A549 (cell line): Measurements from ENCODE around the gene OPHN1. TPM values are rescaled to one million over a fixed set of nuclear protein-coding genes. Genes with fewer than 3 reads are reported as not detected.

ENCODE experiments used
- ATAC-seq, 2 experiments: fragments of 200-7000 bp in 1 of 2; fragments of >200 bp in 1 of 2; cut with Nextera tagmentation in 1 of 2; cut with Tn5 transposase in 1 of 2; 3 replicates each; pipeline versions ENCODE4 v1.8.0 to v1.9.1; 2018 to 2020; ENCODE audit warnings: mild to moderate bottlenecking in 1 of 2, moderate library complexity in 1 of 2
- CTCF ChIA-PET: fragments of 300-600 bp; sonication (Branson Sonifier 250); formaldehyde crosslinking; extraction: SDS; loops from one replicate; lab custom pipeline; 2021; ENCODE audit warnings: antibody characterized with exemption, inconsistent platforms; lab: Yijun Ruan, JAX
- POLR2A ChIA-PET: fragments of 350-600 bp; formaldehyde crosslinking; extraction: SDS; loops from one replicate; lab custom pipeline; 2021; ENCODE audit warnings: antibody characterized with exemption, inconsistent platforms; lab: Yijun Ruan, JAX
- DNase-seq, 2 experiments: peaks; one replicate each; pipeline versions ENCODE4 v3.0.0 to v3.0.0-alpha.2; 2011 to 2016; ENCODE audit warnings: low read depth in 1 of 2, low spot score in 1 of 2
- FAIRE-seq: peaks from 2 replicates; lab custom pipeline; 2011; peaks lifted over from hg19 to GRCh38; lab: Jason Lieb, UNC
- H3K27ac ChIP-seq, 2 experiments: fragments of >200 bp; sonication (Bioruptor Twin); formaldehyde crosslinking; 3 replicates each; pipeline ENCODE4 v1.5.1; 2016 to 2017
- H3K4me1 ChIP-seq: fragments of >200 bp; sonication (Bioruptor Twin); formaldehyde crosslinking; 3 replicates; pipeline ENCODE4 v1.6.1; 2016
- H3K4me2 ChIP-seq: fragments of >200 bp; sonication (Bioruptor Twin); formaldehyde crosslinking; 3 replicates; pipeline ENCODE4 v1.6.1; 2016
- H3K4me3 ChIP-seq: fragments of >200 bp; sonication (Bioruptor Twin); formaldehyde crosslinking; 3 replicates; pipeline ENCODE4 v1.5.1; 2016
- H3K9me3 ChIP-seq: fragments of >200 bp; sonication (Bioruptor Twin); formaldehyde crosslinking; 3 replicates; pipeline ENCODE4 v1.6.1; 2016
- BCL3 ChIP-seq: fragments of >200 bp; sonication (Bioruptor Twin); formaldehyde crosslinking; IDR thresholded peaks from 3 replicates; pipeline ENCODE4 v1.6.1; 2016
- CBX2 ChIP-seq: fragments of 200-600 bp; sonication (generic); IDR thresholded peaks from 2 replicates; pipeline ENCODE4 v1.6.1; 2016; ENCODE audit warnings: low read depth, mild to moderate bottlenecking, borderline replicate concordance
- CBX8 ChIP-seq: fragments of 200-600 bp; sonication (generic); IDR thresholded peaks from 2 replicates; pipeline ENCODE4 v1.6.1; 2016
- E2F6 ChIP-seq: IDR thresholded peaks from 2 replicates; pipeline ENCODE4 v1.6.1; 2012; ENCODE audit warnings: low read depth, borderline replicate concordance
- EP300 ChIP-seq, 2 experiments: fragments of >200 bp; sonication (Bioruptor Twin); formaldehyde crosslinking; IDR thresholded peaks; 2 replicates in 1 of 2; 3 replicates in 1 of 2; pipeline ENCODE4 v1.6.1; 2016 to 2017
- FOXS1 ChIP-seq: fragments of 250-450 bp; sonication (Bioruptor Pico); IDR thresholded peaks from 2 replicates; pipeline ENCODE4 v1.5.0; 2020; ENCODE audit warnings: mild to moderate bottlenecking, moderate library complexity
- GATA3 ChIP-seq: IDR thresholded peaks from 2 replicates; pipeline ENCODE4 v1.6.1; 2012; ENCODE audit warnings: borderline replicate concordance
- HES2 ChIP-seq: fragments of >200 bp; sonication (Bioruptor Twin); formaldehyde crosslinking; IDR thresholded peaks from 2 replicates; pipeline ENCODE4 v1.6.1; 2016
- HEYL ChIP-seq: fragments of 250-450 bp; sonication (Bioruptor Pico); IDR thresholded peaks from 2 replicates; pipeline ENCODE4 v1.8.0; 2021; ENCODE audit warnings: mild to moderate bottlenecking, moderate library complexity
- HOXA7 ChIP-seq: fragments of 250-450 bp; sonication (Bioruptor Pico); IDR thresholded peaks from 2 replicates; pipeline ENCODE4 v1.5.0; 2020; ENCODE audit warnings: mild to moderate bottlenecking, moderate library complexity
- HOXB13 ChIP-seq: fragments of 250-450 bp; sonication (Bioruptor Pico); IDR thresholded peaks from 2 replicates; pipeline ENCODE4 v1.5.0; 2020; ENCODE audit warnings: low read depth, mild to moderate bottlenecking, moderate library complexity
- HOXB5 ChIP-seq: fragments of 250-450 bp; sonication (Bioruptor Pico); IDR thresholded peaks from 2 replicates; pipeline ENCODE4 v1.5.0; 2020; ENCODE audit warnings: mild to moderate bottlenecking, moderate library complexity
- JUN ChIP-seq, 2 experiments: fragments of >200 bp; sonication (Bioruptor Twin); formaldehyde crosslinking; IDR thresholded peaks; 2 replicates in 1 of 2; 3 replicates in 1 of 2; pipeline ENCODE4 v1.6.1; 2016 to 2017
- JUNB ChIP-seq: fragments of >200 bp; sonication (Bioruptor Twin); formaldehyde crosslinking; IDR thresholded peaks from 2 replicates; pipeline ENCODE4 v1.6.1; 2016
- KDM5A ChIP-seq: fragments of 200-600 bp; sonication (generic); IDR thresholded peaks from 2 replicates; pipeline ENCODE4 v1.6.1; 2016; ENCODE audit warnings: antibody characterized with exemption, mild to moderate bottlenecking
- MAFK ChIP-seq: fragments of 450-650 bp; IDR thresholded peaks from 2 replicates; pipeline ENCODE4 v1.6.1; 2014; ENCODE audit not compliant: partially characterized antibody
- NPAS2 ChIP-seq: fragments of 250-450 bp; sonication (Bioruptor Pico); IDR thresholded peaks from 2 replicates; pipeline ENCODE4 v1.8.0; 2022; ENCODE audit warnings: mild to moderate bottlenecking, moderate library complexity, borderline replicate concordance
- PBX3 ChIP-seq: IDR thresholded peaks from 2 replicates; pipeline ENCODE4 v1.6.1; 2012
- POLR2AphosphoS2 ChIP-seq: conservative IDR thresholded peaks from 2 replicates; pipeline ENCODE4 v1.6.1; 2012; ENCODE audit warnings: low read length, improper control_type of control experiment, inconsistent platforms
- RAD21 ChIP-seq, 2 experiments: fragments of >200 bp in 1 of 2; sonication (Bioruptor Twin) in 1 of 2; formaldehyde crosslinking in 1 of 2; IDR thresholded peaks in 1 of 2; conservative IDR thresholded peaks in 1 of 2; 2 replicates in 1 of 2; 3 replicates in 1 of 2; pipeline ENCODE4 v1.6.1; 2012 to 2018; ENCODE audit warnings: inconsistent platforms in 1 of 2
- RARB ChIP-seq: fragments of 250-450 bp; sonication (Bioruptor Pico); IDR thresholded peaks from 2 replicates; pipeline ENCODE4 v1.8.0; 2021; ENCODE audit warnings: mild to moderate bottlenecking, moderate library complexity
- RFX5 ChIP-seq: fragments of 450-650 bp; IDR thresholded peaks from 2 replicates; pipeline ENCODE4 v1.7.1; 2014; ENCODE audit warnings: antibody characterized with exemption, mild to moderate bottlenecking, moderate library complexity
- SMC3 ChIP-seq: fragments of >200 bp; sonication (Bioruptor Twin); formaldehyde crosslinking; IDR thresholded peaks from 3 replicates; pipeline ENCODE4 v1.6.1; 2018; ENCODE audit warnings: inconsistent platforms
- SREBF2 ChIP-seq: fragments of 450-650 bp; IDR thresholded peaks from 2 replicates; pipeline ENCODE4 v1.6.1; 2014; ENCODE audit warnings: mild to moderate bottlenecking, moderate library complexity
- TFCP2L1 ChIP-seq: fragments of 250-450 bp; sonication (Bioruptor Pico); IDR thresholded peaks from 2 replicates; pipeline ENCODE4 v1.5.0; 2021; ENCODE audit warnings: mild to moderate bottlenecking
- TP53 ChIP-seq: fragments of 250-450 bp; sonication (Bioruptor Pico); IDR thresholded peaks from 2 replicates; pipeline ENCODE4 v1.5.0; 2021; ENCODE audit warnings: mild to moderate bottlenecking, moderate library complexity
- USF2 ChIP-seq: fragments of 450-650 bp; IDR thresholded peaks from 2 replicates; pipeline ENCODE4 v1.6.1; 2014; ENCODE audit warnings: antibody characterized with exemption
- ZC3H11A ChIP-seq: fragments of 450-650 bp; IDR thresholded peaks from 2 replicates; pipeline ENCODE4 v1.6.1; 2014; ENCODE audit warnings: antibody characterized with exemption, mild to moderate bottlenecking
- ZFP36 ChIP-seq: fragments of 450-650 bp; IDR thresholded peaks from 2 replicates; pipeline ENCODE4 v1.6.1; 2014; ENCODE audit warnings: borderline replicate concordance; ENCODE audit not compliant: partially characterized antibody
- ZSCAN20 ChIP-seq: fragments of 250-450 bp; sonication (Bioruptor Pico); IDR thresholded peaks from 2 replicates; pipeline ENCODE4 v1.8.0; 2022; ENCODE audit warnings: mild to moderate bottlenecking, moderate library complexity
- WGBS: methylation state at CpG from one replicate; pipeline ENCODE4 v1.1.6; 2017; ENCODE audit errors: missing lambda C conversion rate; 5-methylcytosine and 5-hydroxymethylcytosine counted together
- polyA plus RNA-seq, 4 experiments: library from polyadenylated mRNA; depleted of rRNA in 3 of 4; stranded (reverse); fragments of >200 nt; fragmentation: RNase III in 1 of 4; extraction: RNeasy Plus Mini Kit Qiagen cat#74134 plus additional on column Dnase treatment in 1 of 4; gene quantifications; 2 replicates in 3 of 4; 3 replicates in 1 of 4; pipeline ENCODE4 v1.2.3, GENCODE V29; 2011 to 2017

Gene OPHN1
- polyA plus RNA-seq, 2 of the 4 experiments (the other 2 are of a cell fraction) = 2.0 to 5.7 TPM

GRCh38 chrX:68083510-68083909 lies 349.8 kb downstream of the OPHN1 start:
- no peaks in the 10 kb centered on the region for H3K4me1 ChIP-seq
- no peak for ATAC-seq
- no peak for TF ChIP-seq ZSCAN20
- TF ChIP-seq HOXB13 (CRISPR knock-in tag) = no peak
- no peak for TF ChIP-seq HOXA7 (CRISPR knock-in tag)
- no peak for TF ChIP-seq HEYL (CRISPR knock-in tag)
- no peak for TF ChIP-seq POLR2AphosphoS2
- TF ChIP-seq JUNB = no peak
- no peak for TF ChIP-seq CBX8
- TF ChIP-seq ZFP36 = no peak
- TF ChIP-seq EP300 (IDR thresholded peaks at IDR 0.05) = no peak
- no peak for TF ChIP-seq HES2
- no peak for TF ChIP-seq NPAS2 (CRISPR knock-in tag)
- TF ChIP-seq SMC3 = no peak
- no peak for TF ChIP-seq TP53
- TF ChIP-seq ZC3H11A = no peak
- TF ChIP-seq E2F6 = no peak
- no peak for TF ChIP-seq USF2
- no peak for TF ChIP-seq CBX2
- TF ChIP-seq MAFK = no peak
- no peak for TF ChIP-seq KDM5A
- TF ChIP-seq, all 56 proteins: peak for 0
- H3K27ac ChIP-seq = no peak overlapping the region
- H3K4me2 ChIP-seq = no peak overlapping the region
- no peaks in the 10 kb centered on the region for H3K9me3 ChIP-seq
- POLR2A ChIA-PET = no interaction called here
- DNase-seq (no peak), FAIRE-seq (no peak)
- CTCF ChIA-PET = no interaction called here
- WGBS = 83% methylated on average over 3 of the region's 3 CpGs
- H3K4me3 ChIP-seq = no peak overlapping the region

GRCh38 chrX:68079961-68080360 lies 353.3 kb downstream of the OPHN1 start:
- no peak overlapping the region for H3K27ac ChIP-seq
- H3K4me1 ChIP-seq = no peaks in the 10 kb centered on the region
- DNase-seq (no peak), ATAC-seq (no peak), FAIRE-seq (no peak)
- POLR2A ChIA-PET = no interaction called here
- H3K4me3 ChIP-seq = no peak overlapping the region
- CTCF ChIA-PET = no interaction called here
- H3K9me3 ChIP-seq = no peaks in the 10 kb centered on the region
- 5% methylated on average over 1 of the region's 1 CpG for WGBS
- H3K4me2 ChIP-seq = no peak overlapping the region
- TF ChIP-seq CBX8 (no peak), GATA3 (no peak), RARB (CRISPR knock-in tag) (no peak), HOXB13 (CRISPR knock-in tag) (no peak), FOXS1 (no peak), JUN (IDR thresholded peaks at IDR 0.05) (no peak), BCL3 (no peak), ZSCAN20 (no peak), JUNB (no peak), HOXB5 (CRISPR knock-in tag) (no peak), RAD21 (conservative IDR thresholded peaks at IDR 0.05 in 1 of 2, IDR thresholded peaks at IDR 0.05 in 1 of 2) (no peak), TFCP2L1 (CRISPR knock-in tag) (no peak), PBX3 (no peak), RFX5 (no peak), SREBF2 (no peak)
